ENCODE data around the gene BSN.

Gene BSN

GRCh38 chr3:49709852-49710251, 155.6 kb downstream of the BSN start:
- Histone ChIP-seq H3K9me3 (ENCODE audit: control insufficient read depth, low read length) (no peaks in the 10 kb centered on the region), H3K9ac (ENCODE audit: low read length) (no peak overlapping the region), H3K18ac (ENCODE audit: low read depth in 1 of 2, low read length in 2 of 2) (no peak overlapping the region), H2BK15ac (ENCODE audit: low read depth, poor library complexity, severe bottlenecking) (no peak overlapping the region), H3K4me2 (ENCODE audit: low read length, poor library complexity, severe bottlenecking) (no peak overlapping the region), H3K14ac (ENCODE audit: low read length in 2 of 2) (no peak overlapping the region), H2AK5ac (ENCODE audit: low read length, severe bottlenecking) (no peak overlapping the region), H3K27ac (ENCODE audit: low read length, poor library complexity, severe bottlenecking) (no peak overlapping the region), H2BK12ac (ENCODE audit: low read length in 2 of 2) (no peak overlapping the region), H4K91ac (ENCODE audit: low read length) (no peak overlapping the region), H3K36me3 (ENCODE audit: control insufficient read depth in 1 of 2, insufficient read depth in 2 of 2, low read depth in 1 of 2, low read length in 2 of 2) (peaks cover 31 to 48% of the 10 kb centered on the region in 2 experiments), H4K8ac (ENCODE audit: low read length) (no peak overlapping the region), H3K27me3 (ENCODE audit: control insufficient read depth in 1 of 2, insufficient read depth in 1 of 2, low read length in 2 of 2) (no peaks in the 10 kb centered on the region), H3K79me1 (replicated peaks; ENCODE audit: low read length, poor library complexity, severe bottlenecking) (no peaks in the 10 kb centered on the region), H2BK5ac (ENCODE audit: low read depth, low read length, poor library complexity, severe bottlenecking) (no peak overlapping the region), H3K4me3 (ENCODE audit: insufficient read depth in 1 of 2, low read depth in 1 of 2, low read length in 2 of 2) (no peak overlapping the region), H3K4me1 (ENCODE audit: control insufficient read depth, insufficient read depth, low read depth, low read length) (peaks cover 24% of the 10 kb centered on the region), H2AFZ (ENCODE audit: low read depth, low read length) (no peak overlapping the region), H3K23ac (ENCODE audit: low read length in 2 of 2) (no peak overlapping the region), H3K4ac (ENCODE audit: low read depth in 1 of 2, low read length in 2 of 2) (no peak overlapping the region), H2BK120ac (ENCODE audit: low read depth, low read length) (no peak overlapping the region)
- DNase-seq = no peak
- 98% methylated on average over 5 of the region's 8 CpGs for WGBS

- Histone ChIP-seq H3K27ac (ENCODE audit: low read length, poor library complexity, severe bottlenecking) (no peak overlapping the region), H4K91ac (ENCODE audit: low read length) (no peak overlapping the region), H2BK12ac (ENCODE audit: low read length in 2 of 2) (no peak overlapping the region), H3K4me1 (ENCODE audit: control insufficient read depth, insufficient read depth, low read depth, low read length) (peaks cover 14% of the 10 kb centered on the region), H3K9ac (ENCODE audit: low read length) (no peak overlapping the region), H3K4me3 (ENCODE audit: insufficient read depth in 1 of 2, low read depth in 1 of 2, low read length in 2 of 2) (no peak overlapping the region), H3K4me2 (ENCODE audit: low read length, poor library complexity, severe bottlenecking) (no peak overlapping the region), H2AK5ac (ENCODE audit: low read length, severe bottlenecking) (no peak overlapping the region), H3K18ac (ENCODE audit: low read depth in 1 of 2, low read length in 2 of 2) (no peak overlapping the region), H3K27me3 (ENCODE audit: control insufficient read depth in 1 of 2, insufficient read depth in 1 of 2, low read length in 2 of 2) (no peaks in the 10 kb centered on the region), H2BK120ac (ENCODE audit: low read depth, low read length) (no peak overlapping the region), H3K23ac (ENCODE audit: low read length in 2 of 2) (no peak overlapping the region), H4K8ac (ENCODE audit: low read length) (no peak overlapping the region), H3K79me1 (replicated peaks; ENCODE audit: low read length, poor library complexity, severe bottlenecking) (no peaks in the 10 kb centered on the region), H2BK15ac (ENCODE audit: low read depth, poor library complexity, severe bottlenecking) (no peak overlapping the region), H2AFZ (ENCODE audit: low read depth, low read length) (no peak overlapping the region), H3K4ac (ENCODE audit: low read depth in 1 of 2, low read length in 2 of 2) (no peak overlapping the region), H3K36me3 (ENCODE audit: control insufficient read depth in 1 of 2, insufficient read depth in 2 of 2, low read depth in 1 of 2, low read length in 2 of 2) (peaks cover 24 to 48% of the 10 kb centered on the region in 2 experiments), H2BK5ac (ENCODE audit: low read depth, low read length, poor library complexity, severe bottlenecking) (no peak overlapping the region), H3K9me3 (ENCODE audit: control insufficient read depth, low read length) (no peaks in the 10 kb centered on the region), H3K14ac (ENCODE audit: low read length in 2 of 2) (no peak overlapping the region)
- 96% methylated on average over 5 of the region's 5 CpGs for WGBS
- DNase-seq = no peak
Observed at GRCh38 chr3:49711489-49711888, 157.2 kb downstream of the BSN start.

GRCh38 chr3:49712166-49712565, 157.9 kb downstream of the BSN start:
- no peaks in the 10 kb centered on the region for H3K9me3 ChIP-seq (ENCODE audit: control insufficient read depth, low read length)
- no peak overlapping the region for H3K27ac ChIP-seq (ENCODE audit: low read length, poor library complexity, severe bottlenecking)
- H3K4me3 ChIP-seq (ENCODE audit: insufficient read depth in 1 of 2, low read depth in 1 of 2, low read length in 2 of 2) = no peak overlapping the region
- no peak overlapping the region for H3K4me2 ChIP-seq (ENCODE audit: low read length, poor library complexity, severe bottlenecking)
- no peaks in the 10 kb centered on the region for H3K27me3 ChIP-seq (ENCODE audit: control insufficient read depth in 1 of 2, insufficient read depth in 1 of 2, low read length in 2 of 2)
- H3K4ac ChIP-seq (ENCODE audit: low read depth in 1 of 2, low read length in 2 of 2) = no peak overlapping the region
- no peak for DNase-seq
- no peak overlapping the region for H3K9ac ChIP-seq (ENCODE audit: low read length)
- 96% methylated on average over 11 of the region's 11 CpGs for WGBS
- no peak overlapping the region for H2AFZ ChIP-seq (ENCODE audit: low read depth, low read length)
- peaks cover 7% of the 10 kb centered on the region for H3K4me1 ChIP-seq (ENCODE audit: control insufficient read depth, insufficient read depth, low read depth, low read length)
- peaks cover 20 to 49% of the 10 kb centered on the region in 2 experiments for H3K36me3 ChIP-seq (ENCODE audit: control insufficient read depth in 1 of 2, insufficient read depth in 2 of 2, low read depth in 1 of 2, low read length in 2 of 2)
- no peak overlapping the region for H2BK12ac ChIP-seq (ENCODE audit: low read length in 2 of 2)
- H4K91ac ChIP-seq (ENCODE audit: low read length) = no peak overlapping the region
- no peak overlapping the region for H3K18ac ChIP-seq (ENCODE audit: low read depth in 1 of 2, low read length in 2 of 2)
- no peak overlapping the region for H2AK5ac ChIP-seq (ENCODE audit: low read length, severe bottlenecking)
- H2BK15ac ChIP-seq (ENCODE audit: low read depth, poor library complexity, severe bottlenecking) = no peak overlapping the region
- H4K8ac ChIP-seq (ENCODE audit: low read length) = no peak overlapping the region
- no peaks in the 10 kb centered on the region for H3K79me1 ChIP-seq (replicated peaks; ENCODE audit: low read length, poor library complexity, severe bottlenecking)
- no peak overlapping the region for H3K23ac ChIP-seq (ENCODE audit: low read length in 2 of 2)
- H3K14ac ChIP-seq (ENCODE audit: low read length in 2 of 2) = no peak overlapping the region
- H2BK5ac ChIP-seq (ENCODE audit: low read depth, low read length, poor library complexity, severe bottlenecking) = no peak overlapping the region
- no peak overlapping the region for H2BK120ac ChIP-seq (ENCODE audit: low read depth, low read length)

GRCh38 chr3:49712631-49713317, 158.5 kb downstream of the BSN start:
- Histone ChIP-seq H3K79me1 (replicated peaks; ENCODE audit: low read length, poor library complexity, severe bottlenecking) (no peaks in the 10 kb centered on the region), H3K9ac (ENCODE audit: low read length) (no peak overlapping the region), H4K8ac (ENCODE audit: low read length) (no peak overlapping the region), H3K14ac (ENCODE audit: low read length in 2 of 2) (peak overlapping the region in 1 of 2 experiments; percentile 46), H4K91ac (ENCODE audit: low read length) (peak overlapping the region; percentile 11), H3K36me3 (ENCODE audit: control insufficient read depth in 1 of 2, insufficient read depth in 2 of 2, low read depth in 1 of 2, low read length in 2 of 2) (peaks cover 20 to 55% of the 10 kb centered on the region in 2 experiments), H2BK12ac (ENCODE audit: low read length in 2 of 2) (no peak overlapping the region), H3K4me1 (ENCODE audit: control insufficient read depth, insufficient read depth, low read depth, low read length) (peaks cover 4% of the 10 kb centered on the region), H2BK120ac (ENCODE audit: low read depth, low read length) (no peak overlapping the region), H3K4me3 (ENCODE audit: insufficient read depth in 1 of 2, low read depth in 1 of 2, low read length in 2 of 2) (no peak overlapping the region), H2AFZ (ENCODE audit: low read depth, low read length) (no peak overlapping the region), H2BK5ac (ENCODE audit: low read depth, low read length, poor library complexity, severe bottlenecking) (no peak overlapping the region), H2BK15ac (ENCODE audit: low read depth, poor library complexity, severe bottlenecking) (no peak overlapping the region), H3K23ac (ENCODE audit: low read length in 2 of 2) (no peak overlapping the region), H3K18ac (ENCODE audit: low read depth in 1 of 2, low read length in 2 of 2) (no peak overlapping the region), H3K27ac (ENCODE audit: low read length, poor library complexity, severe bottlenecking) (no peak overlapping the region), H3K27me3 (ENCODE audit: control insufficient read depth in 1 of 2, insufficient read depth in 1 of 2, low read length in 2 of 2) (no peaks in the 10 kb centered on the region), H3K4me2 (ENCODE audit: low read length, poor library complexity, severe bottlenecking) (no peak overlapping the region), H2AK5ac (ENCODE audit: low read length, severe bottlenecking) (no peak overlapping the region), H3K9me3 (ENCODE audit: control insufficient read depth, low read length) (no peaks in the 10 kb centered on the region), H3K4ac (ENCODE audit: low read depth in 1 of 2, low read length in 2 of 2) (no peak overlapping the region)
- no peak for DNase-seq
- 80% methylated on average over 7 of the region's 7 CpGs for WGBS

All from mesenchymal stem cell (in vitro differentiated cells and primary cell).